Upper lobe of right lung (tissue), 1 donor: ENCODE measurements around the gene SLC4A1. TPM values are rescaled to one million over a fixed set of nuclear protein-coding genes. Genes with fewer than 3 reads are reported as not detected.

ENCODE experiments used
- ATAC-seq: fragments of 200-7000 bp; cut with Tn5 transposase; one replicate; pipeline ENCODE4 v1.9.1; 2020; ENCODE audit warnings: mild to moderate bottlenecking, moderate library complexity
- DNase-seq: peaks from one replicate; pipeline ENCODE4 v3.0.0-alpha.2; 2020
- H3K27ac ChIP-seq: fragments of 200-600 bp; one replicate; pipeline ENCODE4 v1.8.0; 2022
- H3K27me3 ChIP-seq: fragments of 200-600 bp; one replicate; pipeline ENCODE4 v1.8.0; 2022; ENCODE audit warnings: mild to moderate bottlenecking
- H3K36me3 ChIP-seq: fragments of 200-600 bp; one replicate; pipeline ENCODE4 v1.8.0; 2022
- H3K4me1 ChIP-seq: fragments of 200-600 bp; one replicate; pipeline ENCODE4 v1.8.0; 2022
- H3K4me3 ChIP-seq: fragments of 200-600 bp; one replicate; pipeline ENCODE4 v1.8.0; 2022; ENCODE audit warnings: mild to moderate bottlenecking
- H3K9me3 ChIP-seq: fragments of 200-600 bp; one replicate; pipeline ENCODE4 v1.8.0; 2022
- CTCF ChIP-seq: fragments of 200-600 bp; IDR thresholded peaks from one replicate; pipeline ENCODE4 v1.8.0; 2022; ENCODE audit warnings: antibody characterized with exemption
- intact Hi-C: fragments of 100-400 bp; cut with DNase I; formaldehyde crosslinking; loops from one replicate; pipeline ENCODE4 v1.11.0; 2022
- total RNA-seq: library from RNA; stranded (reverse); fragmentation: NEBNext Ultra II Directional; extraction: Animal tissue kit (Norgen Biotek cat#: 25700); gene quantifications from one replicate; pipeline ENCODE4 v1.2.1, GENCODE V29; 2021
- donor health status: DM: no; HTN: yes; CAD: no; lungs with severe emphysema.

Gene SLC4A1
- total RNA-seq, 1 donor from 2014 or later, result 0.43 TPM

- peak; percentile 12 for TF ChIP-seq CTCF
- H3K9me3 ChIP-seq, result no peaks in the 10 kb centered on the region
- H3K4me3 ChIP-seq, result no peak overlapping the region
- peaks cover 20% of the 10 kb centered on the region for H3K4me1 ChIP-seq
- H3K27ac ChIP-seq, result no peak overlapping the region
- peaks cover 42% of the 10 kb centered on the region for H3K36me3 ChIP-seq
- ATAC-seq, result no peak
- DNase-seq, result no peak
- H3K27me3 ChIP-seq, result no peaks in the 10 kb centered on the region
- intact Hi-C loops, result no loop called here
Observed at GRCh38 chr17:44205962-44206824, 61.7 kb downstream of the SLC4A1 start.

- H3K9me3 ChIP-seq, result no peaks in the 10 kb centered on the region
- H3K27me3 ChIP-seq, result no peaks in the 10 kb centered on the region
- H3K4me1 ChIP-seq, result peaks cover 11% of the 10 kb centered on the region
- intact Hi-C loops, result no loop called here
- TF ChIP-seq CTCF, result no peak
- ATAC-seq, result no peak
- peaks cover 32% of the 10 kb centered on the region for H3K36me3 ChIP-seq
- H3K27ac ChIP-seq, result no peak overlapping the region
- no peak for DNase-seq
- no peak overlapping the region for H3K4me3 ChIP-seq
Observed at GRCh38 chr17:44204441-44204882, 63.5 kb downstream of the SLC4A1 start.

GRCh38 chr17:44203731-44204440 lies 64.0 kb downstream of the SLC4A1 start:
- peaks cover 11% of the 10 kb centered on the region for H3K4me1 ChIP-seq
- intact Hi-C loops, result no loop called here

GRCh38 chr17:44202756-44203155 lies 65.2 kb downstream of the SLC4A1 start:
- no peak for TF ChIP-seq CTCF
- Histone ChIP-seq H3K4me3 (no peak overlapping the region), H3K27me3 (no peaks in the 10 kb centered on the region), H3K36me3 (peaks cover 15% of the 10 kb centered on the region), H3K9me3 (no peaks in the 10 kb centered on the region), H3K27ac (no peak overlapping the region), H3K4me1 (peaks cover 16% of the 10 kb centered on the region)
- ATAC-seq (no peak), DNase-seq (no peak)
- intact Hi-C loops, result no loop called here

More at GRCh38 chr17:44203731-44204440, 64.0 kb downstream of the SLC4A1 start:
- DNase-seq (no peak), ATAC-seq (no peak)
- Histone ChIP-seq H3K27ac (no peak overlapping the region), H3K27me3 (no peaks in the 10 kb centered on the region), H3K36me3 (peaks cover 26% of the 10 kb centered on the region), H3K4me3 (no peak overlapping the region), H3K9me3 (no peaks in the 10 kb centered on the region)
- peak; percentile 68 for TF ChIP-seq CTCF

- peak overlapping the region; percentile 97 for H3K27ac ChIP-seq
- H3K27me3 ChIP-seq, result no peaks in the 10 kb centered on the region
- no peaks in the 10 kb centered on the region for H3K9me3 ChIP-seq
- DNase-seq, result no peak
- intact Hi-C loops, result no loop called here
- ATAC-seq, result no peak
- peaks cover 26% of the 10 kb centered on the region for H3K4me1 ChIP-seq
- H3K36me3 ChIP-seq, result peaks cover 20% of the 10 kb centered on the region
- H3K4me3 ChIP-seq, result peak overlapping the region; percentile 95
- TF ChIP-seq CTCF, result no peak
Observed at GRCh38 chr17:44200478-44201155, 67.3 kb downstream of the SLC4A1 start.
